GM12892 (cell line): Measurements from ENCODE around the gene PLD6.
"Not testable (repeated sequence)": the region's sequence is repeated elsewhere in the genome, so short reads cannot be mapped to it uniquely, and the experiment has no call there.

ENCODE experiments used
- DNase-seq: peaks from one replicate; pipeline ENCODE4 v3.0.0; 2011; ENCODE audit not compliant: insufficient read length
- FAIRE-seq: peaks from 2 replicates; lab custom pipeline; 2011; peaks lifted over from hg19 to GRCh38; lab: Jason Lieb, UNC
- POLR2A ChIP-seq: IDR thresholded peaks from 2 replicates; pipeline ENCODE4 v1.6.1; 2011; ENCODE audit warnings: low read depth, low read length, control low read depth
- POLR2AphosphoS5 ChIP-seq: IDR thresholded peaks from 2 replicates; pipeline ENCODE4 v1.6.1; 2011; ENCODE audit warnings: low read depth, low read length, control low read depth
- TAF1 ChIP-seq: IDR thresholded peaks from 2 replicates; pipeline ENCODE4 v1.6.1; 2011; ENCODE audit warnings: low read depth, mild to moderate bottlenecking, control low read depth, low read length, borderline replicate concordance

PLD6 gene

GRCh38 chr17:17168401-17168800 is 37.7 kb downstream of the PLD6 start:
- no peak for TF ChIP-seq POLR2AphosphoS5
- TF ChIP-seq POLR2A, result no peak
- TF ChIP-seq TAF1, result no peak
- FAIRE-seq (no peak), DNase-seq (no peak)

DNA sequence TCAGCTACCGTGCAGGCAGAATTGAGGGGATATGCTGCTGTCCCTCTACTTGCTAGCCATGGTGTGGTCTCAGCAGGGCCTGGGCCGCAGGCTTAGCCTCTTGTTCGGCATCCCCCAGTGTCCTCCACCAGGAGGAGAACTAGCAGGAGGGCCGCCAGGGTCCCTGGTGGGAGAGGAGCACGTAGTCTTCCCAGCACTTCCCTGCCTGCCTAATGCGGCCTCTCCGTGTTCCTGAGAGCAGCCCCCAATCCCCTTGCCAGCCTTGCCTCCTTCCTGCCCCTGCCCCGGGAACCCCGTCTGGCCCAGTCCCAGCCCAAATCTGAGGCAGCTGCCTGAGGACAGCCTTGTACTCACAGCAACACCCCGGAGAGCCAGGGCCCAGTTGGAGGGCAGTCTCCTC is 38.1 kb downstream of the PLD6 start:
- FAIRE-seq (no peak), DNase-seq (no peak)
- TF ChIP-seq POLR2A (no peak), TAF1 (no peak), POLR2AphosphoS5 (no peak)

DNA sequence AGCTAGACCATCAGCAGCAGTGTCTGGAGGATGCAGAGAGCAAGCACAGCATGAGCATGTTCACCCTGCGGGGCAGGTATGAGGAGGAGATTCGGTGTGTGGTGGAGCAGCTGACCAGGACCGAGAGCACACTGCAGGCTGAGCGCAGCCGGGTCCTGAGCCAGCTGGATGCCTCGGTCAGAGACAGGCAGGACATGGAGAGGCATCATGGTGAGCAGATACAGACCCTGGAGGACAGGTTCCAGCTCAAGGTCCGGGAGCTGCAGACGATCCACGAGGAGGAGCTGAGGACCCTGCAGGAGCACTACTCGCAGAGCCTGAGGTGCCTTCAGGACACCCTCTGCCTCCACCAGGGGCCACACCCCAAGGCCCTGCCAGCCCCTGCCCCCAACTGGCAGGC is 38.8 kb downstream of the PLD6 start:
- FAIRE-seq, result no peak
- no peak for DNase-seq
- TF ChIP-seq POLR2AphosphoS5 (no peak), TAF1 (no peak), POLR2A (no peak)

- no peak for DNase-seq
- FAIRE-seq, result no peak
- TF ChIP-seq POLR2A (no peak), POLR2AphosphoS5 (no peak), TAF1 (no peak)
Observed at GRCh38 chr17:17166446-17166845, 39.7 kb downstream of the PLD6 start.

- FAIRE-seq (no peak), DNase-seq (no peak)
- TF ChIP-seq TAF1, result no peak
- no peak for TF ChIP-seq POLR2A
- no peak for TF ChIP-seq POLR2AphosphoS5
Observed at GRCh38 chr17:17165666-17166308, 40.3 kb downstream of the PLD6 start.

- DNase-seq (no peak), FAIRE-seq (no peak)
- TF ChIP-seq TAF1 (no peak), POLR2A (no peak), POLR2AphosphoS5 (no peak)
Observed at GRCh38 chr17:17164676-17165075, 41.5 kb downstream of the PLD6 start.

DNA sequence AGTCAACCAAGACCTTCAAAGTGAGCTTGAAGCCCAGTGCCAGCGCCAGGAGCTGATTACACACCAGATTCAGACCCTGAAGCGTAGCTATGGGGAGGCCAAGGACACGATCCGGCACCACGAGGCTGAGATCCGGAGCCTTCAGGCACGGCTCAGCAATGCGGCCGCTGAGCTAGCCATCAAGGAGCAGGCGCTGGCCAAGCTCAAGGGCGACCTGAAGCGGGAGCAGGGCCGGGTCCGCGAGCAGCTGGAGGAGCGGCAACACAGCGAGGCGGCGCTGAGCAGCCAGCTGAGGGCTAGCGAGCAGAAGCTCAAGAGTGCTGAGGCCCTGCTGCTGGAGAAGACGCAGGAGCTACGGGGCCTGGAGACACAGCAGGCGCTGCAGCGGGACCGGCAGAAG is 42.0 kb downstream of the PLD6 start:
- FAIRE-seq, result no peak
- DNase-seq, result no peak
- TF ChIP-seq POLR2AphosphoS5, result no peak
- no peak for TF ChIP-seq TAF1
- TF ChIP-seq POLR2A, result no peak

DNA sequence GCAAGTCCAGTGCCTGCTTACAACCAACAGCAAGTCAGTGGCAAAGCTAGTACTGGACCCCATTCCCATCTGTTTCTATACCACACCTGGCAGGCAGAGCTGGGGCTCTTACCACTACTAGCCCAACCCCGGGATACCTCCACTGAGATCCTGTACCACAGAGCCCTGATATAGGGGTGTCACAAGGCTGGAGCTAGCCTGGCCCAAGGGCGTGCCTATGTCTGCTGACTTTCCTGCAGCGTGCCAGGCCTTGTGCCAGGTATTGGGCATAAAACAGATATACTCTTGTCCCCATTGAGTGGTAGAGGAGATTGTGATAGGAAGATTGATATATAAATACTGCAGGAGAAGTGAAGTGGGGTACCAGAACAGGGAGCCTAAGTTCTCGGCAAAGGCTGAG is 44.4 kb downstream of the PLD6 start:
- DNase-seq (no peak), FAIRE-seq (no peak)
- TF ChIP-seq POLR2AphosphoS5, result no peak

DNA sequence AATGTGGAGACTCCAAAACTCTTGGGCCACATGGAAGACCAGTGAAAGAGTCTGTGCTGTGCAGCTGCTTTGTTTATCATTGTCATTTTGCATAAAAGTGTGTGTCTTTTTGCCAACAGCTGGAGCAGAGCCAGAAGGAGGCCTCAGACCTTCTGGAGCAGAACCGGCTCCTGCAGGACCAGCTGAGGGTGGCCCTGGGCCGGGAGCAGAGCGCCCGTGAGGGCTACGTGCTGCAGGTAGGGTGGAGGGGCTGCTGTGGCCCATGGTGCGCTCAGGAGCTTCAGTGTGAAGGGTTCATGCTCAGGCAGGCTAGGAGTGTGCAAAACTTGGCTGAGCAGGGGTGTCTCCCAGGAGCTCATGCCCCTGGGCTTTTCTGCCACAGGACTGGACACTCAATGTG is 45.0 kb downstream of the PLD6 start:
- TF ChIP-seq TAF1 (no peak), POLR2A (no peak), POLR2AphosphoS5 (no peak)
- no peak for FAIRE-seq
- no peak for DNase-seq

DNA sequence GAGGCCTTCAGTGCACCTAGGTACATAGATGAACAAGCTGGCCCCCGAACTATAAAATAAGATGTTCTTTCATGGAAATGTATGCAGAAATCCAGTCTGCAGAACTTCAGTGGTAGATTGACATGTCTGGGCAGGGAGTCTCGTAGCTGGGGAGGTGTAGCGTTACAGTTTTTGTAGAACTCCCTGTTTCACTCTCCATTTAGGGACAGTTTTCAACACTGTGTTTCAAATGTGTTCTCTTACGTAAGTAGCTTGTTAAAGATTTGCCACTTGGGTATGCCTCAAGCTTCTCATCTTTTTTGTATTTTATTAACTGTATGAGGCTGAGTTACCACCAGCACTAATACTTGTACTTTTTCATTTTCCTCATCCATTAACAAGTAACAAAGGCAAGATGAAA is 46.6 kb downstream of the PLD6 start:
- FAIRE-seq (no peak), DNase-seq (no peak)
- TF ChIP-seq POLR2AphosphoS5 (no peak), TAF1 (no peak), POLR2A (no peak)

DNA sequence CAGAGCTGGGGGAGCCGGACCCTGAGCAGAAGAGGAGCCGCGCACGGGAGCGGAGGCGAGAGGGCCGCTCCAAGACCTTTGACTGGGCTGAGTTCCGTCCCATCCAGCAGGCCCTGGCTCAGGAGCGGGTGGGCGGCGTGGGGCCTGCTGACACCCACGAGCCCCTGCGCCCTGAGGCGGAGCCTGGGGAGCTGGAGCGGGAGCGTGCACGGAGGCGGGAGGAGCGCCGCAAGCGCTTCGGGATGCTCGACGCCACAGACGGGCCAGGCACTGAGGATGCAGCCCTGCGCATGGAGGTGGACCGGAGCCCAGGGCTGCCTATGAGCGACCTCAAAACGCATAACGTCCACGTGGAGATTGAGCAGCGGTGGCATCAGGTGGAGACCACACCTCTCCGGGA is 47.6 kb downstream of the PLD6 start:
- FAIRE-seq, DNase-seq: not testable (repeated sequence)

- FAIRE-seq, result no peak
- TF ChIP-seq POLR2A (no peak), TAF1 (no peak), POLR2AphosphoS5 (no peak)
Observed at GRCh38 chr17:17157041-17157440, 49.1 kb downstream of the PLD6 start.

DNA sequence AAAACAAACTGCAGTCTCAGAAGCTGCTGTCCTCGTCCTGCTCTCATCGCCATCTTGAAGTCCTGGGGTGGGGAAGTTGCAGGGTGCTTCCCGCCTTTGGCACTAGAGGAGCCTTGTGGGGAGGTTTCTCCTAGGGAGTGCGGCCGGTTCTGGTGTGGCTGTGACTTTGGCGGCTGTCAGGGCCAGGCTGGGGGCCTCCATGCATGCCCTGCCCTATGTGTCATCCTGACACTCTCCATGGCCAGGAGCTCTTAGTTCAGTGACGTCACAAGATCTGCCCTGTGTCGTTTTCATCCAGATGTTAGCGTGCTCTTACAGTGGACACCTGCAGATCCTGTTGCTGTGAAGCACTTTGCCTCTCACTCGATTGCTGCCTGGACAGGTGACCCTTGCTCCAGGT is 49.6 kb downstream of the PLD6 start:
- no peak for TF ChIP-seq POLR2A
- no peak for TF ChIP-seq POLR2AphosphoS5
- no peak for TF ChIP-seq TAF1
- FAIRE-seq (no peak), DNase-seq (no peak)

More at GRCh38 chr17:17157041-17157440, 49.1 kb downstream of the PLD6 start:
- DNase-seq, result no peak
